Fibroblast of skin of right quadriceps (primary cell): ENCODE measurements around the gene SLC27A1.
"Not testable (repeated sequence)": the region's sequence is repeated elsewhere in the genome, so short reads cannot be mapped to it uniquely, and the experiment has no call there.

Experiments used
- DNase-seq: peaks from one replicate; pipeline ENCODE4 v3.0.0-alpha.2; 2013

SLC27A1 gene

DNA sequence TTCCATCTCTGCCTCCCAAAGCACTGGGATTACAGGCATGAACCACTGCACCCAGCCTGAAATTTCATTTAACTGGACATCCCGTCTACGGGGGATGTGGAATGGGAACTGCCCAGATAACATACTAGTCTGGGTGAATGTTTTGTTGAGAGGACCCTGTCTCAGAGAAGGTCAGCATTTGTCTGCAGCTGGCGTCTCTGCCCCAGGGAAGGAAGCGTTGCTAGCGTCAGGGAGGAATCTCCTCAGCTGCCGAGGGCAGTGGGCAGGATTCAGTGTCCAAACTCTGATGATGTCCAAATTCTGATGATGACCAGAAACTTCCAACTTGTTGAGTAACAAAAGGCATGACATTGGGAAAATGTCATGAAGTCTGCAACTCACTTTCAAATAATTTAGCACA is 12.7 kb upstream of the SLC27A1 start:
- no peak for DNase-seq

DNA sequence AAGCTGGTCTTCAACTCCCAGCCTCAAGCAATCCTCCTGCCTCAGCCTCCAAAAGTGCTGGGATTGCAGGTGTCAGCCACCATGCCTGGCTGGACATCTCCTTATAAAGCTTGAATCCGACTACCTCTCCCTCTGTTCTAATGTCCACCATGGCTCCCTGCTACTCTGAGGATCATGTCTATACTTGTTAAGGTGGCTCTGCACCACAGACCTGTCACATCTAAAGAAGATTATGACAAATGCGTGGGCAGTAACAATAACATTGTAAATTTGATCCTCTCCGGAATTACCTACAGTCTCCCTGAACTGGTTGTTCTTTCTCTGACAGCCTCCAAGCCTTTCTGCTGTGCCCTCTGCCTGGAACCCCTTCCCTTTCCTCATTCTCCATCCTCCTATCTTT is 11.4 kb upstream of the SLC27A1 start:
- DNase-seq = no peak

- DNase-seq = no peak
These were observed 9.7 kb upstream of the SLC27A1 start, which contains the start of gene NXNL1 for GRCh38 chr19:17460372-17461230. TSS of gene NXNL1 (minus strand) at chr19:17460926. CDS start at chr19:17460869, 57 bp downstream.

DNA sequence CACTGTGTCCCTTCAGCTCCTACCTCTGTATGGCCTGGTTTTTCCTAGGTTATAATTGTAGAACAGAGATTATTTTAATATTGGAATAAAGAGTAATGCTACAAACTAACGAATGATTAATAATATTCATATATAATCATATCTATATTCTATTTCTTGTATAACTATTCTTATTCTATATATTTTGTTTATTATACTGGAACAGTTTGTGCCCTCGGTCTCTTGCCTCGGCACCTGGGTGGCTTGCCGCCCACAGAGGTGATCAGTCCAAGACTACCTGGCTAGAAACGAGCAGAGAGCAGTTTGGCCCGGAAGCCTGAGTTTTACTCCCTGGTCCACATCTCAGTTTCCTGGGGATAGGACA is 3.9 kb upstream of the SLC27A1 start:
- no peak for DNase-seq

GRCh38 chr19:17467471-17468301 is 2.6 kb upstream of the SLC27A1 start:
- no peak for DNase-seq

DNA sequence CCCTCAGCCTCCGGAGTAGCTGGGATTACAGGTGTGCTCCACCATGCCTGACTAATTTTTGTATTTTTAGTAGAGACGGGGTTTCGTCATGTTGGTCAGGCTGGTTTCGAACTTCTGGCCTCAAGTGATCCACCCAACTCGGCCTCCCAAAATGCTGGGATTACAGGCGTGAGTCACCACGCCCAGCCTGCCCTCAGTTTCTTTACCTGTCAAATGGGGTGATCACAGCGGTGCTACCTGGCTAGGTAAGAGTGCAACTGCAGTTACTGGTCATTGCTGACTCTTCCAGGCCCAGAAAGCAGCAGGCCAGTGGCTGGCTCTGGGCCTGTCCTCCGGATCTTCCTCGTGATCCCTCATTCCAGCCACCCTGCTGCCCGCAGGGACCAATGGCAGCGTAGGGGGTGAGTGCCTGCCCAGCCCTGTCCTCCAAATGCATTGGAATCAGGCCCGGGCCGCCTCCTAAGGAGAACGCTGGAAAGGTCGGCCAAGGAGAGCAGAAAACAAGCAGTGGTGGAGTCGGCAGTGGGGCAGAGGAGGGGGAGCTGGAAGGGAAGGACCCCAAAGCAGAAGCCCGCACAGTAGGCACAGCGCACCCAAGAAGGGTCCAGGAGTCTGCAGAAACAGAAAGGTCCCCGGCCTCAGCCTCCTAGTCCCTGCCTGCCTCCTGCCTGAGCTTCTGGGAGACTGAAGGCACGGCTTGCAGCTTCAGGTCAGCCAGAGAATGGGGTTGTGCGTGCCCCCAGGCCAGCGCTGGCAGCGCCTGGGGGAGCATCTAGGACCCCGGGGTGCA is 1.8 kb upstream of the SLC27A1 start:
- DNase-seq = no peak

DNA sequence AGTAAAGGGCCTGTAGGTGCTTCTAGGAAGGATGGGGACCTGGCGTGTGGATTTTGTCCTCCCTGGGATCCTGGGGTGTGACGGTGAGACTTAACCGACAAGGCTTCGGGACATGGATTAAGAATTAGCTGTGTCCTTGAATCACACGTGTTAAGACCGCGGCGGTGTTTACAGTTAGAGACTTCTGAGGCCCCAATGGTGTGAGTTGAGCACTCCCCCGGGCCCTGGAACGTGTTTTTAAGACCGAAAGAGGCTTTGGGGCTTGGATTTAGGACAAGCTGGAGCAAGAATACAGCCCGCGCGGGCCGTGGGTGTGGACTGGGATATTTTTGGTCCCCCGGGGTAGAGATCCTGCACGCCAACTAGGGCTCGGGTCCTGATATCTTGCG is 1.2 kb upstream of the SLC27A1 start:
- DNase-seq = no peak

DNA sequence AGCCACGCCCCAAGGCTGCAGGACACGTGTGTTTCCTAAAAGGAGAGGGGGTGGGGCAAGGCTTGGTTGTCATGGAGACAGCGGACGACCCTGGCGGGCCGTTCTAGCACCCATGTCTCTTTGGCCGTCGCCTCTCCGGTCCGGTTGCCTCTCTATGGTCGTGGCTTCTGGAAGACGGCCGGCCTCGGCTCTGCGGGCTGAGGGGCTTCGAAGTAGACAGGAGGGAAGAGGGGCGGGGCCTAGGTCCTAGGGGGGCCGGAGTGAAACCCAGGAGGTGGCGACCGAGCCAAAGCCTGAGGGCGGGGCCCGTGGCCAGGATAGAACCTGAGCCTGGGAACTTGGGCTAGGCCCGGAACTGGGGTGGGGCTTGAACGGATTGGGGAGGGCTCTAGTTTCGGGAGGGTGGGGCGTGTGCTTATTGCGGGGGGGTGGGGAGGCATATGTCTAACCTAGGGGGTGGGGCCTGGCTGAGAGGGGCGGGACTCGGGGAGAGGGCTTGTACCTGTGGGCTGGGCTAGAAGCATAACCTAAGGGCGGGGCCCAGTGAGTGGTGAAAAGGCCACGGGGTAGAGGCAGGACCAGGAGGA is 750 bp upstream of the SLC27A1 start:
- peak; percentile 96 for DNase-seq

DNA sequence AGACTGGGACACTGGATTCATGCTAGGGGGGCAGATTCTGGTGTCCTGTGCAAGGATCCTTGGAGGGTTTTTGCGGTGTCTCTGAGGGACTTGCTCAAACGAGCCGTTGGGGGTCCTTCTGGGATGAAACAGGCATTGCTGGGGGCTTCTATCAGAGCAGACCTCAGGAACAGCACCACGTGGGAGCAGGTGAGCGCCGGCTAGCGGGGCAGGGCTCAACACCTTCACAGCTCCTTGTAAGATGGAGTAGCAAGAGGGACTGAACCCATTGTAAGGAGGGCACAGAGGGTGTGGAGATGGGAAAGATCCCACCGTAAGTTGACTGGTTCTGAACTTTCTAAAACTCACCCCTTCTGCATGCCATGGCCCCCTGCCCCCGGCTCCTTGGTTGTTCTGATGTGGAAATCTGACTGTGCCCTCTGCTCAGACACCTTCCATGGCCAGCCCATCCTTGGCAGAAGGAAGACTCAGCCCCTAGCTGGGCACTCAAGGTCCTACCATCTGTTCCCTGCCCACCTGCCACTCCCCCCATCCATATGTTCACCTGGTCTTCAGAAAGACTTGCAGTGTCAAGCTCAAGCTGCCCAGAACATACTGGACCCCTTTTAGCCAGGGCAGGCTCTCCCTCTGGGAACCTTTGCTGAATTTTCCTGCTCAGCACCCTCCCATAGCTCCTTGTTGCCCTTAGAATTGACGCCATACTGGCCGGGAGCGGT is 1.2 kb downstream of the SLC27A1 start:
- DNase-seq = no peak

DNA sequence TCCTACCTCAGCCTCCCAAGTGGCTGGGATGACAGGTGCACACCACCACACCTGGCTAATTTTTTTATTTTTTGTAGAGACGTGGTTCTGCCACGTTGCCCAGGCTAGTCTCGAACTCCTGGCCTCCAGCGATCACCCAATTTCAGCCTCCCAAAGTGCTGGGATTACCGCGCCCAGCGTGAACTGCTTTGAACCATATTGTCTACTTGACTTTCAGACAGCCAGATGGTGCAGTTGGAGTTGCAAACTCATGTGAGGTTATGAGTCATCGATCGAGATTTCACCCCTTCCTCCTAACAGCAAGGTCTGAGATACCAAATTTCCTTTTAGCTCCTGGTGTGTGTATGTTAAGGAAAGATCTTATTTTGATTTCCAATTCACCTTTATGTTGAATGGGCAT is 2.7 kb downstream of the SLC27A1 start:
- DNase-seq = peak; percentile 76

GRCh38 chr19:17475011-17475540 is 4.8 kb downstream of the SLC27A1 start:
- DNase-seq = not testable (repeated sequence)

- peak; percentile 22 for DNase-seq
These were observed 5.3 kb downstream of the SLC27A1 start for GRCh38 chr19:17475541-17476115.

- DNase-seq = peak; percentile 74
These were observed 9.0 kb downstream of the SLC27A1 start for GRCh38 chr19:17479325-17479791.

DNA sequence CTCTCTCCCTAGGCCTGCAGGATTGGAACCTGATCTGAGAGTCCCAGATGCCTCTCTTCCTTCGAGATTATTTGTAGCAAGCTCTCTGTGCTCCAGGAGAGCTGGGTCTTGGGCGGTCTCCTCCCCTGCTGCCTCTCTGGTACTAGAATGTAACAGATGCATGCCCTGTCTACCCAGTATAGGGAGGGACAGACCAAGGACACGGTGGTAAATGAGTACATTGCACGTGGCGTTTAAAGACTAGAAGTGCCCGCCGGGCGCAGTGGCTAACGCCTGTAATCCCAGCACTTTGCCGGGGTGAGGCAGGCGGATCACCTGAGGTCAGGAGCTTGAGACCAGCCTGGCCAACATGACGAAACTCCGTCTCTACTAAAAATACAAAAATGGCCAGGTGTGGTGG is 11.7 kb downstream of the SLC27A1 start:
- DNase-seq = no peak

DNA sequence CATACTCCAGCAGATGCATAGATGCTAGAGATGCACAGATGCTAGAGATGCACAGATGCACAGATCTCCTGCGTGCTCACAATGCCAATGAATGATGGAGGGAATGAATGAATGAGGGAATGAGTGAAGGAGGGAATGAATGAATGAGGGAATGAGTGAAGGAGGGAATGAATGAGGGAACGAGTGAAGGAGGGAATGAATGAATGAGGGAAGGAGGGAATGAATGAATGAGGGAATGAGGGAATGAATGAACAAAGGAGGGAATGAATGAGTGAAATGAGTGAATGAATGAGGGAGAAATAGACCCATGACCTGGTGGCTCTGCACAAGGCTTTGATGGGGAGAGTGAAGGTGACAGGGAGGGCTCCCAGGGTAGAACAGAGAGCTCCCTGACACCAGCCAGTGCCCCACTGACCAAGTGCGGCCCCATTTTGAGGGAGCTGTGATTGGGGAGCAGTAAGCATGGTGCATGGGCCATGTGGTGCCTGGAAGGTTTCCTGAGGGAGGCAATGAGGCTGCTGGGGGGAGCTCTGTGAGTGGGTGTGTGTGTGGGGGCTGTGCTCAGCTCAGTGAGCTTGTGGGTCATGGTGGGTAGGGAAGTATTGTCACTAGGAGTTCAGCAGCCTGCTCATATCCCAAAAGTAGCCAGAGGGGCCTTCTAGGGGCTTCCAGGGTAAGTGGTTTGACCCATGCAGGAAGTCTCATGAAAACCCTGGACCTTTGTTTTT is 12.7 kb downstream of the SLC27A1 start:
- no peak for DNase-seq

DNA sequence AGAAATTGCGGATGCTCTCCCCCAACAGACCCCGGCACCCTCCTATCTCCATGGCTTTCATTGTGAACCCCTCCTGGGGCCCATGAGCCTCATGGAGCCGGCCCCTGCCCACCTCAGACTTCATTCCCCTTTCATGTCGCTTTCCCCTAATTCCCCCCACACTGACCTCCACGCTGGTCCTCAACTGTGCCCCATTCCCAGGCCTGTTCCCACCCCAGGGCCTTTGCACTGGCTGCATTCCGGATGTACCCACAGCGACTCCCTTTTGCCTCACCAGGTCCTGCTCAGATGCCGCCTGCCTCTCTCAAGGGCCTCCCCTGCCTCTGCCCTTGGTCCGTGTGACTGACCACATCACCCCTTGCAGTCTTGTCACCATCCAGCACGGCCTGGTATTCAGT is 13.3 kb downstream of the SLC27A1 start:
- DNase-seq = no peak

- DNase-seq = no peak
These were observed 14.3 kb downstream of the SLC27A1 start for GRCh38 chr19:17484520-17485185.

- DNase-seq = no peak
These were observed 16.4 kb downstream of the SLC27A1 start for GRCh38 chr19:17486545-17487240.
